ENCODE results near the gene AP1S1. TPM values are rescaled to one million over a fixed set of nuclear protein-coding genes. Genes with fewer than 3 reads are reported as not detected.

AP1S1 gene
- total and polyA plus RNA-seq, 9 of the 15 experiments (the other 6 are each of a cell fraction or from before 2014, with no cell fraction given): 4.4 to 149 (median 89.4) TPM

DNA sequence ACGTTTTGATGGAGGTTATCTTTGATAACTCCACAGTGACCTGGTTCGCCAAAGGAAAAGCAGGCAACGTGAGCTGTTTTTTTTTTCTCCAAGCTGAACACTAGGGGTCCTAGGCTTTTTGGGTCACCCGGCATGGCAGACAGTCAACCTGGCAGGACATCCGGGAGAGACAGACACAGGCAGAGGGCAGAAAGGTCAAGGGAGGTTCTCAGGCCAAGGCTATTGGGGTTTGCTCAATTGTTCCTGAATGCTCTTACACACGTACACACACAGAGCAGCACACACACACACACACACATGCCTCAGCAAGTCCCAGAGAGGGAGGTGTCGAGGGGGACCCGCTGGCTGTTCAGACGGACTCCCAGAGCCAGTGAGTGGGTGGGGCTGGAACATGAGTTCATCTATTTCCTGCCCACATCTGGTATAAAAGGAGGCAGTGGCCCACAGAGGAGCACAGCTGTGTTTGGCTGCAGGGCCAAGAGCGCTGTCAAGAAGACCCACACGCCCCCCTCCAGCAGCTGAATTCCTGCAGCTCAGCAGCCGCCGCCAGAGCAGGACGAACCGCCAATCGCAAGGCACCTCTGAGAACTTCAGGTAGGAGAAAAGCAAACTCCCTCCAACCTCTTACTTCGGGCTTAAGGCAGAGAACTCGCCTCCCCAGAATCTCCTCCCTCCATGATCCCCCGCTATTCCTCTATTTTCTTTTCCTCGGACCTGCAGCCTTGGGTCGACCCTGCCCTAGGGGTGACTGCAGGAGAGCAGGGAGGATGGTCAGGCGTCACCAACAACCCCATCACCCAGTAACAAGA is 27.4 kb upstream of the AP1S1 start, which contains the start of gene SERPINE1 (continued):
- TF ChIP-seq, protein P1, sequence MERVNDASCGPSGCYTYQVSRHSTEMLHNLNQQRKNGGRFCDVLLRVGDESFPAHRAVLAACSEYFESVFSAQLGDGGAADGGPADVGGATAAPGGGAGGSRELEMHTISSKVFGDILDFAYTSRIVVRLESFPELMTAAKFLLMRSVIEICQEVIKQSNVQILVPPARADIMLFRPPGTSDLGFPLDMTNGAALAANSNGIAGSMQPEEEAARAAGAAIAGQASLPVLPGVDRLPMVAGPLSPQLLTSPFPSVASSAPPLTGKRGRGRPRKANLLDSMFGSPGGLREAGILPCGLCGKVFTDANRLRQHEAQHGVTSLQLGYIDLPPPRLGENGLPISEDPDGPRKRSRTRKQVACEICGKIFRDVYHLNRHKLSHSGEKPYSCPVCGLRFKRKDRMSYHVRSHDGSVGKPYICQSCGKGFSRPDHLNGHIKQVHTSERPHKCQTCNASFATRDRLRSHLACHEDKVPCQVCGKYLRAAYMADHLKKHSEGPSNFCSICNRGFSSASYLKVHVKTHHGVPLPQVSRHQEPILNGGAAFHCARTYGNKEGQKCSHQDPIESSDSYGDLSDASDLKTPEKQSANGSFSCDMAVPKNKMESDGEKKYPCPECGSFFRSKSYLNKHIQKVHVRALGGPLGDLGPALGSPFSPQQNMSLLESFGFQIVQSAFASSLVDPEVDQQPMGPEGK (CRISPR knock-in tag; IDR thresholded peaks at IDR 0.05; ENCODE audit: borderline replicate concordance): 0 out of 2 replicates have a peak, but pooled peaks have one; percentile 63
- TF ChIP-seq ELF4 (CRISPR knock-in tag; IDR thresholded peaks at IDR 0.05): 0 out of 2 replicates have a peak, but pooled peaks have one; percentile 48
- peak; percentile 90 for TF ChIP-seq EGR1 (conservative IDR thresholded peaks at IDR 0.05)
- TF ChIP-seq ZNF780A (CRISPR knock-in tag; IDR thresholded peaks at IDR 0.05): no peak
- TF ChIP-seq PHF8 (IDR thresholded peaks at IDR 0.05; ENCODE audit: borderline replicate concordance, low read length): peak; percentile 26; the same call in 1 of the 2 replicates
- peak; percentile 84; the same call in 1 of the 2 replicates for TF ChIP-seq ZBTB7A (IDR thresholded peaks at IDR 0.05; ENCODE audit: borderline replicate concordance, control insufficient read depth, low read depth, low read length)
- TF ChIP-seq MYC (IDR thresholded peaks at IDR 0.05; ENCODE audit: low read depth, low read length): peak; percentile 5; the same call in 1 of the 2 replicates
- peak; percentile 4; the same call in 1 of the 2 replicates for TF ChIP-seq MYC (CRISPR knock-in tag; IDR thresholded peaks at IDR 0.05; ENCODE audit: borderline replicate concordance, low read depth)
- TF ChIP-seq NR2C2 (CRISPR knock-in tag; IDR thresholded peaks at IDR 0.05): 0 out of 2 replicates have a peak, but pooled peaks have one; percentile 33
- peak; percentile 72; the same call in 1 of the 2 replicates for TF ChIP-seq NR2C2 (tag; IDR thresholded peaks at IDR 0.05)
- TF ChIP-seq YY1 (IDR thresholded peaks at IDR 0.05; ENCODE audit: borderline replicate concordance in 1 of 3, control insufficient read depth in 1 of 3, extremely low read depth in 1 of 3, insufficient read depth in 3 of 3, insufficient read length in 1 of 3, insufficient replicate concordance in 2 of 3, low read depth in 1 of 3, low read length in 2 of 3): peak in 1 of 3 experiments; percentile 23
- peak; percentile 58; the same call in 1 of the 2 replicates for TF ChIP-seq L3MBTL2 (IDR thresholded peaks at IDR 0.05)
- TF ChIP-seq, protein P2, sequence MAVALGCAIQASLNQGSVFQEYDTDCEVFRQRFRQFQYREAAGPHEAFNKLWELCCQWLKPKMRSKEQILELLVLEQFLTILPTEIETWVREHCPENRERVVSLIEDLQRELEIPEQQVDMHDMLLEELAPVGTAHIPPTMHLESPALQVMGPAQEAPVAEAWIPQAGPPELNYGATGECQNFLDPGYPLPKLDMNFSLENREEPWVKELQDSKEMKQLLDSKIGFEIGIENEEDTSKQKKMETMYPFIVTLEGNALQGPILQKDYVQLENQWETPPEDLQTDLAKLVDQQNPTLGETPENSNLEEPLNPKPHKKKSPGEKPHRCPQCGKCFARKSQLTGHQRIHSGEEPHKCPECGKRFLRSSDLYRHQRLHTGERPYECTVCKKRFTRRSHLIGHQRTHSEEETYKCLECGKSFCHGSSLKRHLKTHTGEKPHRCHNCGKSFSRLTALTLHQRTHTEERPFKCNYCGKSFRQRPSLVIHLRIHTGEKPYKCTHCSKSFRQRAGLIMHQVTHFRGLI (CRISPR knock-in tag; IDR thresholded peaks at IDR 0.05): 0 out of 2 replicates have a peak, but pooled peaks have one; percentile 21
- TF ChIP-seq, protein P3, sequence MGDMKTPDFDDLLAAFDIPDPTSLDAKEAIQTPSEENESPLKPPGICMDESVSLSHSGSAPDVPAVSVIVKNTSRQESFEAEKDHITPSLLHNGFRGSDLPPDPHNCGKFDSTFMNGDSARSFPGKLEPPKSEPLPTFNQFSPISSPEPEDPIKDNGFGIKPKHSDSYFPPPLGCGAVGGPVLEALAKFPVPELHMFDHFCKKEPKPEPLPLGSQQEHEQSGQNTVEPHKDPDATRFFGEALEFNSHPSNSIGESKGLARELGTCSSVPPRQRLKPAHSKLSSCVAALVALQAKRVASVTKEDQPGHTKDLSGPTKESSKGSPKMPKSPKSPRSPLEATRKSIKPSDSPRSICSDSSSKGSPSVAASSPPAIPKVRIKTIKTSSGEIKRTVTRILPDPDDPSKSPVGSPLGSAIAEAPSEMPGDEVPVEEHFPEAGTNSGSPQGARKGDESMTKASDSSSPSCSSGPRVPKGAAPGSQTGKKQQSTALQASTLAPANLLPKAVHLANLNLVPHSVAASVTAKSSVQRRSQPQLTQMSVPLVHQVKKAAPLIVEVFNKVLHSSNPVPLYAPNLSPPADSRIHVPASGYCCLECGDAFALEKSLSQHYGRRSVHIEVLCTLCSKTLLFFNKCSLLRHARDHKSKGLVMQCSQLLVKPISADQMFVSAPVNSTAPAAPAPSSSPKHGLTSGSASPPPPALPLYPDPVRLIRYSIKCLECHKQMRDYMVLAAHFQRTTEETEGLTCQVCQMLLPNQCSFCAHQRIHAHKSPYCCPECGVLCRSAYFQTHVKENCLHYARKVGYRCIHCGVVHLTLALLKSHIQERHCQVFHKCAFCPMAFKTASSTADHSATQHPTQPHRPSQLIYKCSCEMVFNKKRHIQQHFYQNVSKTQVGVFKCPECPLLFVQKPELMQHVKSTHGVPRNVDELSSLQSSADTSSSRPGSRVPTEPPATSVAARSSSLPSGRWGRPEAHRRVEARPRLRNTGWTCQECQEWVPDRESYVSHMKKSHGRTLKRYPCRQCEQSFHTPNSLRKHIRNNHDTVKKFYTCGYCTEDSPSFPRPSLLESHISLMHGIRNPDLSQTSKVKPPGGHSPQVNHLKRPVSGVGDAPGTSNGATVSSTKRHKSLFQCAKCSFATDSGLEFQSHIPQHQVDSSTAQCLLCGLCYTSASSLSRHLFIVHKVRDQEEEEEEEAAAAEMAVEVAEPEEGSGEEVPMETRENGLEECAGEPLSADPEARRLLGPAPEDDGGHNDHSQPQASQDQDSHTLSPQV (IDR thresholded peaks at IDR 0.05): peak; percentile 54
- peak; percentile 3; the same call in 1 of the 2 replicates for TF ChIP-seq HCFC1 (IDR thresholded peaks at IDR 0.05; ENCODE audit: low read depth, low read length)
- no peak for TF ChIP-seq FIP1L1 (IDR thresholded peaks at IDR 0.05; ENCODE audit: low read depth, low read length, poor library complexity, severe bottlenecking)
- peak; percentile 52; the same call in 1 of the 2 replicates for TF ChIP-seq ZKSCAN8 (CRISPR knock-in tag; IDR thresholded peaks at IDR 0.05)
